CD4-positive, alpha-beta T cell (primary cell): Measurements from ENCODE around the gene FRY. TPM values are rescaled to one million over a fixed set of nuclear protein-coding genes. Genes with fewer than 3 reads are reported as not detected.

Source experiments
- ATAC-seq: fragments of 200-7000 bp; cut with Tn5 transposase; one replicate; pipeline ENCODE4 v1.10.0; 2022; ENCODE audit warnings: mild to moderate bottlenecking; ENCODE audit not compliant: poor library complexity
- CTCF ChIA-PET: fragments of 350-600 bp; sonication (Branson Sonifier 250); formaldehyde crosslinking; loops from one replicate; lab custom pipeline; 2021; ENCODE audit warnings: antibody characterized with exemption, inconsistent platforms; lab: Charles Lee
- POLR2A ChIA-PET: fragments of 350-600 bp; sonication (Branson Sonifier 250); formaldehyde crosslinking; loops from one replicate; lab custom pipeline; 2021; ENCODE audit warnings: antibody characterized with exemption, inconsistent platforms; lab: Charles Lee
- DNase-seq, 14 experiments: peaks; one replicate each; pipeline ENCODE4 v3.0.0-alpha.2; 2013 to 2020; ENCODE audit warnings: mixed read lengths in 2 of 14
- H3K27ac ChIP-seq, 2 donors: one replicate each; pipeline versions ENCODE4 v1.5.1 to v1.7.0; 2013; ENCODE audit warnings: low read length in 2 of 2, low read depth in 1 of 2, mild to moderate bottlenecking in 1 of 2
- H3K27me3 ChIP-seq, 2 experiments: 1 replicate in 1 of 2; 2 replicates in 1 of 2; pipeline versions ENCODE4 v1.6.1 to v1.7.0; 2013; ENCODE audit warnings: low read length in 2 of 2, control low read depth in 1 of 2, mild to moderate bottlenecking in 1 of 2, moderate library complexity in 1 of 2; ENCODE audit not compliant: insufficient read depth in 2 of 2, control insufficient read depth in 1 of 2
- H3K36me3 ChIP-seq: one replicate; pipeline ENCODE4 v1.6.1; 2013; ENCODE audit warnings: low read length, control low read depth; ENCODE audit not compliant: insufficient read depth
- H3K4me1 ChIP-seq: one replicate; pipeline ENCODE4 v1.6.1; 2013; ENCODE audit warnings: low read length, control low read depth; ENCODE audit not compliant: insufficient read depth
- H3K4me3 ChIP-seq: one replicate; pipeline ENCODE4 v1.5.1; 2013; ENCODE audit warnings: mild to moderate bottlenecking, low read length, moderate library complexity
- H3K9me3 ChIP-seq, 2 experiments: 1 replicate in 1 of 2; 2 replicates in 1 of 2; pipeline versions ENCODE4 v1.6.1 to v1.7.0; 2013; ENCODE audit warnings: low read length in 2 of 2, mild to moderate bottlenecking in 2 of 2, control low read depth in 1 of 2, moderate library complexity in 1 of 2; ENCODE audit not compliant: control insufficient read depth in 1 of 2, insufficient read depth in 1 of 2
- H3K27ac Mint-ChIP-seq: one replicate; pipeline ENCODE4 v1.8.0; 2020; ENCODE audit warnings: mixed read lengths
- H3K27me3 Mint-ChIP-seq: one replicate; pipeline ENCODE4 v1.8.0; 2021; ENCODE audit warnings: mixed read lengths
- H3K36me3 Mint-ChIP-seq: one replicate; pipeline ENCODE4 v1.8.0; 2021; ENCODE audit warnings: low read depth, mixed read lengths
- H3K4me1 Mint-ChIP-seq: one replicate; pipeline ENCODE4 v1.8.0; 2021; ENCODE audit warnings: low read depth, mixed read lengths
- H3K4me3 Mint-ChIP-seq: one replicate; pipeline ENCODE4 v1.8.0; 2020; ENCODE audit warnings: mild to moderate bottlenecking, mixed read lengths
- H3K9me3 Mint-ChIP-seq: one replicate; pipeline ENCODE4 v1.8.0; 2020; ENCODE audit warnings: mixed read lengths
- CTCF ChIP-seq: fragments of 200-600 bp; IDR thresholded peaks from one replicate; pipeline ENCODE4 v1.8.0; 2022; ENCODE audit warnings: antibody characterized with exemption, mild to moderate bottlenecking
- intact Hi-C, 2 experiments: fragments of 100-400 bp; cut with DNase I in 1 of 2; cut with micrococcal nuclease in 1 of 2; formaldehyde crosslinking; loops; one replicate each; pipeline versions ENCODE4 v1.15.1 to v1.9.0; 2023 to 2025; cut with DNase I, micrococcal nuclease
- total RNA-seq, 174 experiments: library from RNA in 2 of 174; stranded (reverse) in 2 of 174; gene quantifications; one replicate each; pipeline ENCODE4 v1.2.3 and lab custom pipeline; 2021 to 2026

The FRY gene
- total RNA-seq, 2 experiments from 2014 or later: 13.7 to 18.4 TPM

GRCh38 chr13:32029684-32030083 lies 1.9 kb upstream of the FRY start:
- H3K27me3 Mint-ChIP-seq: no peaks in the 10 kb centered on the region
- no peaks in the 10 kb centered on the region for H3K9me3 Mint-ChIP-seq
- Histone ChIP-seq H3K27ac (no peak overlapping the region), H3K4me3 (no peak overlapping the region), H3K27me3 (no peaks in the 10 kb centered on the region), H3K4me1 (peaks cover 3% of the 10 kb centered on the region), H3K9me3 (no peaks in the 10 kb centered on the region), H3K36me3 (no peaks in the 10 kb centered on the region)
- peak overlapping the region; percentile 75 for H3K27ac Mint-ChIP-seq
- ATAC-seq: no peak
- ChIA-PET POLR2A (interaction anchor here (0.6 kb wide), 1 partner anchor 18 kb away, joined by 3 read pairs; no protein-coding TSS in a partner anchor), CTCF (interaction anchor here (0.7 kb wide), 1 partner anchor 616 kb away, joined by 3 read pairs; no protein-coding TSS in a partner anchor)
- no peak for DNase-seq
- TF ChIP-seq CTCF: no peak
- H3K36me3 Mint-ChIP-seq: peaks cover 6% of the 10 kb centered on the region
- peak overlapping the region; percentile 17 for H3K4me3 Mint-ChIP-seq
- intact Hi-C loops: loop anchor here (5.0 to 10.0 kb wide), 2 partner anchors 88 to 405 kb away; no protein-coding TSS in a partner anchor
- H3K4me1 Mint-ChIP-seq: peaks cover 46% of the 10 kb centered on the region

GRCh38 chr13:32031815-32032370 lies 319 bp downstream of the FRY start:
- Mint-ChIP-seq H3K27ac (peak overlapping the region; percentile 75), H3K4me3 (peak overlapping the region; percentile 91), H3K9me3 (no peaks in the 10 kb centered on the region), H3K27me3 (no peaks in the 10 kb centered on the region), H3K4me1 (peaks cover 67% of the 10 kb centered on the region), H3K36me3 (peaks cover 6% of the 10 kb centered on the region)
- no peak for TF ChIP-seq CTCF
- Histone ChIP-seq H3K36me3 (no peaks in the 10 kb centered on the region), H3K9me3 (no peaks in the 10 kb centered on the region), H3K27me3 (no peaks in the 10 kb centered on the region), H3K27ac (peak overlapping the region in 1 of 2 donors; percentile 57), H3K4me3 (peak overlapping the region; percentile 85), H3K4me1 (peaks cover 11% of the 10 kb centered on the region)
- ATAC-seq: no peak
- POLR2A ChIA-PET: interaction anchor here (0.6 to 3.7 kb wide), 4 partner anchors 10 to 162 kb away, joined by 3 to 23 read pairs (median 5); no protein-coding TSS in a partner anchor
- intact Hi-C loops: loop anchor here in 1 of 2 experiments (5.0 kb wide), 1 partner anchor 85 kb away; no protein-coding TSS in a partner anchor
- DNase-seq: no peak
- CTCF ChIA-PET: interaction anchor here (1.0 to 2.8 kb wide), 3 partner anchors 9 to 122 kb away, joined by 4 to 9 read pairs (median 5); no protein-coding TSS in a partner anchor

GRCh38 chr13:32032759-32033158 lies 1.2 kb downstream of the FRY start:
- Mint-ChIP-seq H3K4me1 (peaks cover 75% of the 10 kb centered on the region), H3K36me3 (peaks cover 6% of the 10 kb centered on the region), H3K27me3 (no peaks in the 10 kb centered on the region), H3K27ac (peak overlapping the region; percentile 15), H3K4me3 (peak overlapping the region; percentile 91), H3K9me3 (no peaks in the 10 kb centered on the region)
- Histone ChIP-seq H3K27ac (no peak overlapping the region), H3K4me1 (peaks cover 11% of the 10 kb centered on the region), H3K27me3 (no peaks in the 10 kb centered on the region), H3K4me3 (no peak overlapping the region), H3K36me3 (no peaks in the 10 kb centered on the region), H3K9me3 (no peaks in the 10 kb centered on the region)
- ChIA-PET POLR2A (interaction anchor here (3.7 kb wide), 1 partner anchor 13 kb away, joined by 23 read pairs; no protein-coding TSS in a partner anchor), CTCF (interaction anchor here (1.0 to 2.8 kb wide), 2 partner anchors 9 to 14 kb away, joined by 4 to 9 read pairs; no protein-coding TSS in a partner anchor)
- ATAC-seq (no peak), DNase-seq (no peak)
- no peak for TF ChIP-seq CTCF
- intact Hi-C loops: loop anchor here in 1 of 2 experiments (5.0 kb wide), 1 partner anchor 85 kb away; no protein-coding TSS in a partner anchor
